Transverse colon (tissue), 4 donors: ENCODE data around the gene PTH1R. TPM values are rescaled to one million over a fixed set of nuclear protein-coding genes. Genes with fewer than 3 reads are reported as not detected.

Experiments used
- DNase-seq: peaks from one replicate; pipeline ENCODE4 v3.0.0-alpha.2; 2019
- H3K27ac ChIP-seq, 4 donors: fragments of 200-600 bp; sonication (generic); 2 replicates each; pipeline ENCODE4 v1.5.1; 2016 to 2018; ENCODE audit warnings: inconsistent platforms in 4 of 4
- H3K27me3 ChIP-seq: fragments of 200-600 bp; sonication (generic); 2 replicates; pipeline ENCODE4 v1.5.1; 2017; ENCODE audit warnings: inconsistent platforms
- H3K36me3 ChIP-seq, 4 donors: fragments of 200-600 bp; sonication (generic); 2 replicates each; pipeline ENCODE4 v1.5.1; 2017 to 2019; ENCODE audit warnings: inconsistent platforms in 4 of 4
- H3K4me1 ChIP-seq, 4 donors: fragments of 200-600 bp; sonication (generic); 2 replicates each; pipeline ENCODE4 v1.5.1; 2017 to 2020; ENCODE audit warnings: inconsistent platforms in 4 of 4
- H3K4me3 ChIP-seq, 4 donors: fragments of 200-600 bp; sonication (generic); 1 replicate in 1 of 4; 2 replicates in 3 of 4; pipeline versions ENCODE4 v1.5.1 to v1.6.1; 2017 to 2019; ENCODE audit warnings: inconsistent platforms in 4 of 4
- H3K9me3 ChIP-seq, 2 donors: fragments of 200-600 bp; sonication (generic); 2 replicates each; pipeline ENCODE4 v1.5.1; 2017 to 2019; ENCODE audit warnings: inconsistent platforms in 2 of 2
- CTCF ChIP-seq, 5 experiments: fragments of 200-600 bp in 3 of 5; fragments of 450-650 bp in 2 of 5; sonication (generic) in 3 of 5; IDR thresholded peaks; 1 replicate in 2 of 5; 2 replicates in 3 of 5; pipeline ENCODE4 v1.5.1; 2016 to 2017; ENCODE audit warnings: antibody characterized with exemption in 5 of 5, inconsistent platforms in 3 of 5, mild to moderate bottlenecking in 2 of 5, moderate library complexity in 1 of 5
- EP300 ChIP-seq: sonication (generic); formaldehyde crosslinking; IDR thresholded peaks from one replicate; pipeline ENCODE4 v1.6.1; 2017; ENCODE audit warnings: antibody characterized with exemption, low read depth
- POLR2A ChIP-seq: fragments of 450-650 bp; IDR thresholded peaks from one replicate; pipeline ENCODE4 v1.6.1; 2016; ENCODE audit warnings: antibody characterized with exemption, mild to moderate bottlenecking, moderate library complexity
- POLR2AphosphoS5 ChIP-seq, 3 donors: sonication (generic); formaldehyde crosslinking; IDR thresholded peaks; one replicate each; pipeline ENCODE4 v1.6.1; 2016; ENCODE audit warnings: antibody characterized with exemption in 3 of 3
- WGBS, 2 donors: methylation state at CpG; one replicate each; pipeline ENCODE4 v1.1.5; 2018; ENCODE audit warnings: low coverage in 1 of 2; 5-methylcytosine and 5-hydroxymethylcytosine counted together
- in situ Hi-C, 4 donors: fragments of 200-750 bp; cut with MboI; loops; one replicate each; pipeline versions ENCODE4 v1.15.0 to v1.15.1; 2017; ENCODE audit warnings: low sequenced_read_pairs in 3 of 4, low pct_ligation_motif_present in 1 of 4, low pct_unique_long_range_greater_than_20kb in 1 of 4
- intact Hi-C: fragments of 100-400 bp; cut with DNase I; formaldehyde crosslinking; loops from one replicate; pipeline ENCODE4 v1.15.1; 2023; ENCODE audit warnings: low total_unique reads
- total RNA-seq, 4 donors: library from RNA; depleted of rRNA; stranded (reverse); fragments of >200 nt; gene quantifications; one replicate each; pipeline ENCODE4 v1.1.0, GENCODE V29; 2016

The PTH1R gene
- total RNA-seq, 4 donors from 2014 or later: 0.60 to 2.5 (median 1.4) TPM; not detected in 1

- Histone ChIP-seq H3K36me3 (no peaks in the 10 kb centered on the region), H3K9me3 (no peaks in the 10 kb centered on the region), H3K27ac (peak overlapping the region; percentile 71 to 88 (median 78)), H3K4me3 (peak overlapping the region; percentile 45 to 73 (median 52)), H3K27me3 (peaks cover 57% of the 10 kb centered on the region), H3K4me1 (peaks cover 0 to 33% (median 25%) of the 10 kb centered on the region in 4 donors)
- 4% methylated on average over 72 of the region's 72 CpGs; no CpG with 5 or more reads in 1 of the 2 donors for WGBS, 2 donors
- in situ Hi-C loops: no loop called here
- intact Hi-C loops: no loop called here
- no peak for TF ChIP-seq POLR2A
- no peak for TF ChIP-seq POLR2AphosphoS5 (IDR thresholded peaks at IDR 0.05)
- no peak for TF ChIP-seq EP300
- no peak for TF ChIP-seq CTCF (IDR thresholded peaks at IDR 0.05)
- no peak for DNase-seq
These were observed 5.0 kb downstream of the PTH1R start for GRCh38 chr3:46882377-46883053.

GRCh38 chr3:46883054-46883829 is 5.7 kb downstream of the PTH1R start:
- intact Hi-C loops (no loop called here), in situ Hi-C loops (no loop called here)
- H3K36me3 ChIP-seq: no peaks in the 10 kb centered on the region
- H3K4me1 ChIP-seq: peaks cover 0 to 33% (median 25%) of the 10 kb centered on the region in 4 donors
- H3K27ac ChIP-seq: peak overlapping the region; percentile 71 to 88 (median 78)
- peaks cover 57% of the 10 kb centered on the region for H3K27me3 ChIP-seq
- TF ChIP-seq EP300: no peak
- TF ChIP-seq CTCF (IDR thresholded peaks at IDR 0.05): no peak
- TF ChIP-seq POLR2AphosphoS5 (IDR thresholded peaks at IDR 0.05): no peak
- TF ChIP-seq POLR2A: no peak
- H3K9me3 ChIP-seq: no peaks in the 10 kb centered on the region
- H3K4me3 ChIP-seq: peak overlapping the region; percentile 45 to 73 (median 52)
- no peak for DNase-seq
- WGBS, 2 donors: 13% methylated on average over 12 of the region's 78 CpGs; no CpG with 5 or more reads in 1 of the 2 donors

GRCh38 chr3:46883830-46884185 is 6.3 kb downstream of the PTH1R start:
- H3K27ac ChIP-seq: no peak overlapping the region

More at GRCh38 chr3:46883830-46884185, 6.3 kb downstream of the PTH1R start:
- WGBS, 2 donors: 63% methylated on average over 4 of the region's 4 CpGs; no CpG with 5 or more reads in 1 of the 2 donors
- TF ChIP-seq POLR2AphosphoS5 (IDR thresholded peaks at IDR 0.05) (no peak), EP300 (no peak), CTCF (IDR thresholded peaks at IDR 0.05) (no peak), POLR2A (no peak)
- in situ Hi-C loops: no loop called here
- H3K4me3 ChIP-seq: peak overlapping the region in 2 of 4 donors; percentile 45 to 73
- peaks cover 0 to 30% (median 25%) of the 10 kb centered on the region in 4 donors for H3K4me1 ChIP-seq
- no peaks in the 10 kb centered on the region for H3K9me3 ChIP-seq
- H3K36me3 ChIP-seq: no peaks in the 10 kb centered on the region
- intact Hi-C loops: no loop called here
- H3K27me3 ChIP-seq: peaks cover 57% of the 10 kb centered on the region
- no peak for DNase-seq
